RCC 7860 (cell line): ENCODE results near the gene GRIFIN.

Source experiments
- DNase-seq: peaks from one replicate; pipeline ENCODE4 v3.0.0-alpha.2; 2015; ENCODE audit warnings: low spot score
- FAIRE-seq: peaks from 2 replicates; lab custom pipeline; 2012; peaks lifted over from hg19 to GRCh38; lab: Jason Lieb, UNC

The GRIFIN gene

GRCh38 chr7:2499719-2500430 is 23.7 kb upstream of the GRIFIN start:
- DNase-seq (no peak), FAIRE-seq (no peak)

DNA sequence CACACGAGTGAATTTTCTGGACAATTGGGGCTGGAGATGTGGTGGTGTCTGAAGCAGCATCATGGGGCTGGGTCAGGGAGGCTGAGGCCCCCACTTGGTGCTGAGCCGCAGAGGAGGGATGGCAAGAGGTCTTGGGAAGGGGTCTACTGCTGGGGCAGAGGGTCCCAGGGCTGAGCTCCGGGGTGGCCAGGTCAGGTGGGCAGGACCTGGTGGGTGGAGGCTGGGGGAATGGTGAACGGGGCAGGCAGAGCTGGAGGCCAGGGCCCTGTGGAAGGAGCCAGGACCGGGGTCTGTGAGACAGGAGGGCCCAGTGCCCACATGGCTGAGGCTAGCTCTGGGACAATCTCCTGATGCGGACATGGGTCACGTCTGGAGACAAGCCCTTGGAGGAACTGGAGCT is 23.0 kb upstream of the GRIFIN start:
- DNase-seq (no peak), FAIRE-seq (no peak)

- no peak for DNase-seq
- no peak for FAIRE-seq
These were observed 22.5 kb upstream of the GRIFIN start for GRCh38 chr7:2498708-2499107.

- FAIRE-seq (no peak), DNase-seq (no peak)
These were observed 21.5 kb upstream of the GRIFIN start for GRCh38 chr7:2497500-2498336.

DNA sequence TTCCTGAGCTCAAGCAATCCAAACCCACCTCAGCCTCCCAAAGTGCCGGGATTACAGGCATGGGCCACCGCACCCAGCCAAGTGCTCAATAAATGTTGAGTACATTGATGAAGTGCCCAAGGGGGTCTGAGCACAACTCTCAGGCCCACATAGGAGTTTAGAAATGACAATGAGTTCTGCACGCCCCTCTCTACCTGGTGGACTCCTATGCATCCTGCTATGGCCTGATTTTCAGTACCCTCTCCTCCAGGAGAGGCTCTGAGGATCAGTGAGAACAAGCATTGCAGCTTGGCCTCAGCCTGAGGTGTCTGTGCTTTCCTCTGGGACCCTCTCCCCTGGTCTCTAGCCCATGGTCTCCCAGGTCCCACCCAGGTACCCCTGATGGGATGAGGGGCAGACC is 20.9 kb upstream of the GRIFIN start:
- no peak for FAIRE-seq
- DNase-seq = no peak

GRCh38 chr7:2496375-2496774 is 20.2 kb upstream of the GRIFIN start:
- FAIRE-seq (no peak), DNase-seq (no peak)

DNA sequence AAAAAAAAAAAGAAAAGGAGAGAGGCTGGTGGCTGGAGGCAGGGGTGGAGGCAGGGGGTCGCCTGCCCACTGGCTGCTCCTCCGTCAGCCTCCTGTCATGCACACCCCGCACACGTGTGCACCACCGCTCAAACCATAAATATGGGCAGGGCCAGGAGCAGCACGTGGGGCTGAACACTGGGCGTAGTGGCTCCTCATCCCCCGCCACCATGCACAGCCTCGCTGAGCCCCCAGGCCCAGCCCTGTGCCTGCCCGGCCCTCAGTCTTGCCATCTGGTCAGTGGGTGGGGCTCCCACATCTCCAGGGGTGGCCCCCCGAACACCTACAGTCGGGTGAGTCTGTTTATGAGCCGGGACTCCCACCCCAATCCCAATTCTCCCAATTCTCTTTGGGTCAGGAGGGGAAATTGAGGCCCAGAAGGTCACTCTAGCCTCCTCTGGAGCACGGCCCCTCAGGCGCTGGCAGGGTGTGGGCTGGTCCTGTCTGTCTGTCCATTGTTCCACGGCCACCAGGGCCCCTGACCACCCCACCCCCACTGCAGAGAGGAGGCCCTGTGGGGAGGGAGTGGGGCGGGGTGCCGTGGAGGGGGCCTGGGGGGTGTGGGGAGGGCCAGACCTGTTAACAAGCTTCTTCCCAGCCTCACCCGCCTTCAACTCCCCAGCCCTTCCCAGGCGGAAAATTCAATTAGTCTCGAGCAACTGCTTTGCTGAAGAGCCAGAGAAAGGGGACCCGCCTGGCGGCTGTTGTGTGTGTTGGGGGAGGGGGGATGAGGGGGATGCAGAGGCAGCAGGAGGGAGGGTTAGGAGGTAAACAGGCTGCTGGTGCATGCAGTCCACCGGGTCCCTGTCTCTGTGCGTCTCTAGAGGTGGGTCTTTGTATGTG is 19.5 kb upstream of the GRIFIN start:
- DNase-seq (no peak), FAIRE-seq (no peak)

DNA sequence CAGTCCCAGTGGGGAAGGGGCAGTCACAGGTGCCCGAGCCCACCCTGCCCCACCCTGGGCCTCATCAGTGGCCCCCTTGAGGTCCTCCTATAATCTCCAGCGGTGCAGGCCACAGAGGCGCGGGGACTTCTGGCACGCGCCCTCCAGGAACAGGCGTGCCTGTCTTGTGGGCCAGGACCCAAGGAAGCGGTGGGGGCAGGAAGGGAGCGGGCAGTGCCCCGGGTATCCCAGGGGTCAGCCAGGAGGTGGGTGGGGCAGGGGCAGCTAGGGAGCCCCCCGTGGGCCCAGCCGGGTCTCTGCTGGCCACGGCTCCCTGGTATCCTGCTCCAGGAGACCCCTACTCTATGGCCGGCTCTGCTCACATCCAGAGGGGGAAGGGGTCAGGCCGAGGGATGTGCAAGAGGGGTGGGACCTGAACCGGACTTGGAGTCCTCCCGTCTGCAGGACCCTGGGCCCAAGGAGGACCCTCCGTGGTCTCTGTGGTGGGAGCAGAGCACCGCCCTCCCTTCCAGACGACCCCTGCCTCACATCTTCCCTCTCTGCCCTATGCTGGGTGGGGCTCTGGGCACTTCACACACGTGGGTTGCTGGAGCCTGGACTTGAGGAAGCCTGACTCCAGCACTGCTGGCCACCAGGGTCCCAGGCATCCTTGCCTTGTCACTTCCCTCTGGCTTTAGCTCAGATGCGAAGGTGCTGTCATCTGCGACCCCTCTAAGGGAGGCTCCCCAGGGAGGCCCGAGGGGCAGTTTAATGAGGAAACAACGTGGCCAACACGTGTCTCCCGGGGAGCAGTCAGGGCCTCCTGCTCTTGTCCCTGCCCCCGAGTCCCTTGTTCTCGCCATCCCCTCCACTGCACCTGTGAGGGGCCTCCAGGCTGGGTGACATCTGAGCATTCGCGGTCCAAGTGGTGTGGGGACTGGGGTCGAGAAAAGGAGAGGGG is 18.3 kb upstream of the GRIFIN start:
- no peak for DNase-seq
- FAIRE-seq = no peak

GRCh38 chr7:2493205-2494164 is 17.3 kb upstream of the GRIFIN start:
- FAIRE-seq (no peak), DNase-seq (no peak)

DNA sequence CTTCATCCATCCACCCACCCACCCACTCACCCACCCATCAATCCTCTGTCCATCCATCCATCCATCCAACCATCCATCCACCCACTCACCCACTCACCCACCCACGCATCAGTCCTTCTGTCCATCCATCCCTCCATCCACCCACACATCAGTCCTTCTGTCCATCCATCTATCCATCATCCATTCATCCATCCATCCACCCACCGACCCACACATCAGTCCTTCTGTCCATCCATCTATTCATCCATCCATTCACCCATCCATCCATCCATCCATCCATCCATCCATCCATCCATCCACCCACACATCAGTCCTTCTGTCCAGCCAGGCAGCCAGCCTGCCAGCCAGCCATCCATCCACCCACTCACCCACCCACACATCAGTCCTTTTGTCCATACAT is 15.8 kb upstream of the GRIFIN start:
- DNase-seq (no peak), FAIRE-seq (no peak)

DNA sequence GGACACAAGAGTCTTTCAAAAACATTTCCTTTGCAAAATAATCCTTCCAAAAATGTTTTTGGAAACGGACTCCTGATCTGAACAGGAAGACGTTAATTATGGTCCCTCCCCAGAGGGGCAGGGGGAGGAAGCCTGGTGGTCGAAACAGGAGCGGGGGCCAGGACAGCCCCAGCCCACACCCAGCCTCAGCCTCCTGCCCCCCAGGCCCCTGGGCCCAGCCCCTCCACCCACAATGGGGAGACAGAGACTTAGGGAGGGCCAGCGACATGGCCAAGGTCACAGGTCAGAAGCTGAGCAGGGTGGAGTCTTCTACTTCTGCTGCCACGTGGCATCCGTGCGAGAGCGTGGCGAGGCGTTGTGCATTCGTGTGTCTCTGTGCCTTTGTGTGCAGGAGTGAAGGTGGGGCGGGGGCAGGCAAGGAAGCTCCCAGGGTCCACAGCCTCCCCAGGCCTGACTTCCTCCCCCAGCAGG is 14.0 kb upstream of the GRIFIN start:
- FAIRE-seq (no peak), DNase-seq (no peak)

- DNase-seq = no peak
- no peak for FAIRE-seq
These were observed 12.5 kb upstream of the GRIFIN start for GRCh38 chr7:2488681-2489080.

- FAIRE-seq (no peak), DNase-seq (no peak)
These were observed 12.1 kb upstream of the GRIFIN start for GRCh38 chr7:2488272-2488645.

DNA sequence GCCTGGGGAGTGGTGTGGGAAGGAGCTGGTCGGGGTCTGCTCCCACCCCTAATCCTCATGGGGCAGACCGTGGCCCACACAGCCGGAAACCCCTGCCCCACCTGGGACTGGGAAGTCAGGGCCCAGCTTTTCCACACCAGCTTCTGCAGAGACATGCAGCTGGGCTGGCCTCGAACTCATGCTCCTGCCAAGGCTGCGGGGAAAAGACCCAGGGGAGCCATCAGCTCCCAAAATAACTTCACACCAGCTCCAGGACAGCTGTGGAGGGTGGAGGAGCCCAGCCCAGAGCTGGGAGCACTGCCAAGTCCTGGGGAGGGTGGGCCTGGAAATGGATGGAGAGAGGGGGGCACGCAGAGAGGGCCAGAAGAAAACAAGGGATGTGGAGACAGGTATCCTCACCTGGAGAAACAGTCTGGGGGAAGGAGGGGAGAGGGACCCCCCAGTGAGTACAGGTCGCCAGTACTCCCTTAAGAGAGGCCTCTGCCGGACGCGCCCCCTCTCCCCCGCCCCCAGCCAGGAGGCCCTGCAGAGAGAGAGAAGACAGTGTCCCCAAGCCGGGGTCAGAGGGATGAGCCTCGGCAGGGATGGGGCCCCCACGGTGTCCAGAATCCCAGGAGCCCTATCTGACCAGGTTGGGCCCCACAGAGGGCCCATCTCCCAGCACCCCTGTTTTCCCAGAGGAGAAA is 11.5 kb upstream of the GRIFIN start:
- FAIRE-seq (no peak), DNase-seq (no peak)

DNA sequence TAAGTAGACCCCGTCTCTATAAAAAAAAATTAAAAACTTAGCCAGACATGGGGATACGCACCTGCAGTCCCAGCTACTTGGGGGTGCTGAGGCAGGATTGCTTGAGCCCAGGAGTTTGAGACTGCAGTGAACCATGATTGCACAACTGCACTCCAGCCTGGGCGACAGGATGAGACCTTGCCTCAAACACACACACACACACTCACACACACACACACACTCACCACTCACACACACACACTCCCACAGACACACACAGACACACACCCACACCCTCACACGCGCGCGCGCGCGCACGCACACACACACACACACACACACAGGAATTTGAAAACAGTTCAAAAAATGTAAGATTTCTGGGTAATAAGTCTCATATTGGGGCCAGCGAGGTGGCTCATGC is 8.7 kb upstream of the GRIFIN start:
- DNase-seq (no peak), FAIRE-seq (no peak)

DNA sequence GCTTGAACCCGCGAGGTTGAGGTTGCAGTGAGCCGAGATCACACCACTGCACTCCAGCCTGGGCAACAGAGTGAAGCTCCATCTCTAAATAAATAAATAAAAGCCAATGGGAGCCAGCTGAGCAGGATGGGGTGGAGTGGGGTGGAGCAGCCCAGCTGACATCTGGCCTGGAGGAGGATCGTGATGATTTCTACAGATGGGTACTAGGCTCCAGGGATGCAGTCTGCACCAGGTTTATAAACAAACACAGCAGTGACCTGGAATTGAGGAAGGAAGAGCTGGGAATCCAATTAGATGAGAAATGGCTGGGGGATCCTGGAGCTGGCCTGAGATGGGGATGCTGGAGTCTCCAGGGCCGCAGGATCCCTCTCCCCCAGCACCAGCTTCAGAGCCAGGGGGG is 7.3 kb upstream of the GRIFIN start:
- no peak for DNase-seq

GRCh38 chr7:2482725-2483451 is 6.7 kb upstream of the GRIFIN start:
- DNase-seq (no peak), FAIRE-seq (no peak)

More for the DNA sequence above, 7.3 kb upstream of the GRIFIN start:
- no peak for FAIRE-seq

- FAIRE-seq = no peak
These were observed 5.0 kb upstream of the GRIFIN start for GRCh38 chr7:2481195-2481594.

More at GRCh38 chr7:2481195-2481594, 5.0 kb upstream of the GRIFIN start:
- no peak for DNase-seq
